Neural progenitor cell (in vitro differentiated cells): ENCODE data around the gene TUBB3. TPM values are rescaled to one million over a fixed set of nuclear protein-coding genes. Genes with fewer than 3 reads are reported as not detected.

ENCODE experiments used
- DNase-seq: peaks from one replicate; pipeline ENCODE4 v3.0.0-alpha.2; 2016; ENCODE audit warnings: low spot score
- H2AFZ ChIP-seq: fragments of 200-600 bp; sonication (generic); replicated peaks from 2 replicates; pipeline ENCODE4 v1.6.1; 2016; ENCODE audit warnings: antibody characterized with exemption
- H3F3A ChIP-seq: fragments of 200-600 bp; sonication (generic); 2 replicates; pipeline ENCODE4 v1.6.1; 2016; ENCODE audit warnings: antibody characterized with exemption, low read depth
- H3K27ac ChIP-seq: fragments of 200-600 bp; sonication (generic); 2 replicates; pipeline ENCODE4 v1.5.1; 2016; ENCODE audit warnings: mild to moderate bottlenecking
- H3K27me3 ChIP-seq: fragments of 200-600 bp; sonication (generic); 2 replicates; pipeline ENCODE4 v1.6.1; 2016; ENCODE audit warnings: mild to moderate bottlenecking, moderate library complexity
- H3K36me3 ChIP-seq: fragments of 200-600 bp; sonication (generic); 2 replicates; pipeline ENCODE4 v1.5.1; 2016
- H3K4me1 ChIP-seq: fragments of 200-600 bp; sonication (generic); 2 replicates; pipeline ENCODE4 v1.6.1; 2016; ENCODE audit warnings: mixed run types
- H3K4me2 ChIP-seq: fragments of 200-600 bp; sonication (generic); 2 replicates; pipeline ENCODE4 v1.6.1; 2016
- H3K4me3 ChIP-seq: fragments of 200-600 bp; sonication (generic); 2 replicates; pipeline ENCODE4 v1.5.1; 2016
- H3K79me2 ChIP-seq: fragments of 200-600 bp; sonication (generic); 2 replicates; pipeline ENCODE4 v1.6.1; 2016; ENCODE audit warnings: low read depth
- H3K9ac ChIP-seq: fragments of 200-600 bp; sonication (generic); 2 replicates; pipeline ENCODE4 v1.6.1; 2016
- H3K9me3 ChIP-seq: fragments of 200-600 bp; sonication (generic); 2 replicates; pipeline ENCODE4 v1.5.1; 2016; ENCODE audit warnings: low read depth
- H4K20me1 ChIP-seq: fragments of 200-600 bp; sonication (generic); 2 replicates; pipeline ENCODE4 v1.6.1; 2016; ENCODE audit warnings: low read depth
- H3K27ac Mint-ChIP-seq: 3 replicates; pipeline ENCODE4 v1.8.0; 2021; ENCODE audit warnings: mixed read lengths
- H3K27me3 Mint-ChIP-seq: 2 replicates; pipeline ENCODE4 v1.8.0; 2022; ENCODE audit warnings: low read depth, mild to moderate bottlenecking, inconsistent platforms, moderate library complexity, mixed read lengths; ENCODE audit not compliant: insufficient read depth
- H3K36me3 Mint-ChIP-seq: 3 replicates; pipeline ENCODE4 v1.8.0; 2021; ENCODE audit warnings: mixed read lengths
- H3K4me1 Mint-ChIP-seq: 3 replicates; pipeline ENCODE4 v1.8.0; 2021; ENCODE audit warnings: mixed read lengths
- H3K4me3 Mint-ChIP-seq: 3 replicates; pipeline ENCODE4 v1.8.0; 2021; ENCODE audit warnings: mild to moderate bottlenecking, moderate library complexity, mixed read lengths
- H3K9me3 Mint-ChIP-seq: 3 replicates; pipeline ENCODE4 v1.8.0; 2020; ENCODE audit warnings: mixed read lengths
- CTCF ChIP-seq: fragments of 200-600 bp; sonication (generic); IDR thresholded peaks from 2 replicates; pipeline ENCODE4 v1.5.1; 2017; ENCODE audit warnings: antibody characterized with exemption, mild to moderate bottlenecking
- EZH2 ChIP-seq: fragments of 200-600 bp; sonication (generic); IDR thresholded peaks from 2 replicates; pipeline ENCODE4 v1.6.1; 2017; ENCODE audit warnings: antibody characterized with exemption, mild to moderate bottlenecking, moderate library complexity
- EZH2phosphoT487 ChIP-seq: fragments of 200-600 bp; sonication (generic); IDR thresholded peaks from 2 replicates; pipeline ENCODE4 v1.6.1; 2017; ENCODE audit warnings: antibody characterized with exemption
- total RNA-seq: library from RNA; depleted of rRNA; stranded (reverse); fragments of >200 nt; gene quantifications from 2 replicates; pipeline ENCODE4 v1.2.3, GENCODE V29; 2015; ENCODE audit warnings: low replicate concordance

TUBB3 gene
- total RNA-seq, 1 donor from 2014 or later = 41.4 TPM

DNA sequence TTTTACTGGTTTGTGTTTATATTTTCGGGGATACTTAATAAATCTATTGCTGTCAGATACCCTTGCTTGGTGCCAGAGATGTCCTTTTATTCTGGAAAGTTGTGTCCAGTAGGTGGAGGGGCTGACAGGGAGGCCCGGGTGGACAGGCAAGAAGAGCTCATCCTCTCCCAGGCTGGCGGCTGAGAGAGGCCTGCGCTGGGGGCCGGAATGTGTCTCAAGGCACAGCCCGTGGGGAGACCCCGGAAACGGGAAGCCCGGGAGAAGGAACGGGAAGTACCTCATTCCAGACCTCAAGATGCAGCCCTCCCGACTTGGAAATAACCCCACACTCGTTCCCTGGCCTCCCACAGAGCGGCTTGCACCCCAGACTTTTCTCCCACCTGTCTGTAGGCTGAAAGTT is 12.9 kb downstream of the TUBB3 start:
- peaks cover 3% of the 10 kb centered on the region for H3K4me1 Mint-ChIP-seq
- no peak overlapping the region for H3K27ac ChIP-seq
- H3K27me3 ChIP-seq = no peaks in the 10 kb centered on the region
- peaks cover 2% of the 10 kb centered on the region for H3K27me3 Mint-ChIP-seq
- H3F3A ChIP-seq = no peaks in the 10 kb centered on the region
- H3K4me3 ChIP-seq = no peak overlapping the region
- H3K36me3 Mint-ChIP-seq = peaks cover 18% of the 10 kb centered on the region
- no peaks in the 10 kb centered on the region for H3K36me3 ChIP-seq
- H3K4me3 Mint-ChIP-seq = no peak overlapping the region
- H2AFZ ChIP-seq = no peak overlapping the region
- H3K27ac Mint-ChIP-seq = no peak overlapping the region
- H3K4me2 ChIP-seq = no peak overlapping the region
- no peaks in the 10 kb centered on the region for H3K79me2 ChIP-seq
- H3K9ac ChIP-seq = no peak overlapping the region
- no peaks in the 10 kb centered on the region for H3K9me3 ChIP-seq
- no peaks in the 10 kb centered on the region for H4K20me1 ChIP-seq
- no peaks in the 10 kb centered on the region for H3K9me3 Mint-ChIP-seq
- H3K4me1 ChIP-seq = no peaks in the 10 kb centered on the region
- DNase-seq = no peak
- no peak for TF ChIP-seq CTCF
- no peak for TF ChIP-seq EZH2
- no peak for TF ChIP-seq EZH2phosphoT487

- no peak overlapping the region for H3K4me3 ChIP-seq
- H3K9me3 ChIP-seq = no peaks in the 10 kb centered on the region
- DNase-seq = no peak
- H2AFZ ChIP-seq = no peak overlapping the region
- no peaks in the 10 kb centered on the region for H3K4me1 ChIP-seq
- Mint-ChIP-seq H3K4me1 (peaks cover 3% of the 10 kb centered on the region), H3K36me3 (peaks cover 14% of the 10 kb centered on the region), H3K27ac (no peak overlapping the region), H3K4me3 (no peak overlapping the region), H3K27me3 (peaks cover 2% of the 10 kb centered on the region), H3K9me3 (no peaks in the 10 kb centered on the region)
- no peak overlapping the region for H3K27ac ChIP-seq
- no peaks in the 10 kb centered on the region for H3K36me3 ChIP-seq
- H3K79me2 ChIP-seq = no peaks in the 10 kb centered on the region
- H3K4me2 ChIP-seq = no peak overlapping the region
- no peaks in the 10 kb centered on the region for H4K20me1 ChIP-seq
- TF ChIP-seq CTCF (no peak), EZH2phosphoT487 (no peak), EZH2 (no peak)
- no peaks in the 10 kb centered on the region for H3F3A ChIP-seq
- H3K9ac ChIP-seq = no peak overlapping the region
- no peaks in the 10 kb centered on the region for H3K27me3 ChIP-seq
Measured at GRCh38 chr16:89936508-89936907, 13.4 kb downstream of the TUBB3 start.

GRCh38 chr16:89936981-89937380 is 13.8 kb downstream of the TUBB3 start:
- Histone ChIP-seq H3K27ac (no peak overlapping the region), H3K4me1 (no peaks in the 10 kb centered on the region), H3K79me2 (no peaks in the 10 kb centered on the region), H3K4me2 (no peak overlapping the region), H3K36me3 (no peaks in the 10 kb centered on the region), H3K9ac (no peak overlapping the region), H4K20me1 (no peaks in the 10 kb centered on the region), H2AFZ (no peak overlapping the region), H3F3A (no peaks in the 10 kb centered on the region), H3K9me3 (no peaks in the 10 kb centered on the region), H3K4me3 (no peak overlapping the region), H3K27me3 (no peaks in the 10 kb centered on the region)
- Mint-ChIP-seq H3K4me3 (no peak overlapping the region), H3K27me3 (peaks cover 2% of the 10 kb centered on the region), H3K36me3 (peaks cover 13% of the 10 kb centered on the region), H3K9me3 (no peaks in the 10 kb centered on the region), H3K4me1 (peaks cover 3% of the 10 kb centered on the region), H3K27ac (no peak overlapping the region)
- DNase-seq = no peak
- TF ChIP-seq CTCF (no peak), EZH2phosphoT487 (no peak), EZH2 (no peak)
